OCI-LY3 (cell line): ENCODE data around the gene ACACB.

ENCODE experiments used
- CTCF ChIP-seq: fragments of 200-600, 300-600 bp; sonication (generic); IDR thresholded peaks from 2 replicates; pipeline ENCODE4 v1.5.1; 2014; ENCODE audit warnings: antibody characterized with exemption, low read length, low read depth
- EZH2phosphoT487 ChIP-seq: fragments of 200-600 bp; shearing (Covaris generic); IDR thresholded peaks from 2 replicates; pipeline ENCODE4 v1.6.1; 2018; ENCODE audit warnings: antibody characterized with exemption, mixed run types, low read depth

GRCh38 chr12:109139791-109140190 is 23.4 kb downstream of the ACACB start:
- no peak for TF ChIP-seq CTCF
- no peak for TF ChIP-seq EZH2phosphoT487
